CD8-positive, alpha-beta memory T cell (primary cell): ENCODE measurements around the gene CNTNAP5. TPM values are rescaled to one million over a fixed set of nuclear protein-coding genes. Genes with fewer than 3 reads are reported as not detected.
A peak's percentile ranks its signal among the peaks of the same experiment; 100 is the strongest.
"Not testable (repeated sequence)": the region's sequence is repeated elsewhere in the genome, so short reads cannot be mapped to it uniquely, and the experiment has no call there.

Experiments used
- CTCF ChIA-PET: fragments of 350-600 bp; sonication (Branson Sonifier 250); formaldehyde crosslinking; loops from one replicate; lab custom pipeline; 2021; ENCODE audit warnings: antibody characterized with exemption; lab: Charles Lee
- POLR2A ChIA-PET: fragments of 350-600 bp; sonication (Branson Sonifier 250); formaldehyde crosslinking; loops from one replicate; lab custom pipeline; 2021; ENCODE audit warnings: antibody characterized with exemption; lab: Charles Lee
- DNase-seq, 5 donors: peaks; one replicate each; pipeline versions ENCODE4 v3.0.0 to v3.0.0-alpha.2; 2020 to 2022; ENCODE audit warnings: mixed read lengths in 1 of 5
- H3K27ac ChIP-seq: one replicate; pipeline ENCODE4 v1.7.0; 2013; ENCODE audit warnings: low read depth, mild to moderate bottlenecking, low read length, moderate library complexity
- H3K27me3 ChIP-seq: 2 replicates; pipeline ENCODE4 v1.7.0; 2013; ENCODE audit warnings: low read length, mild to moderate bottlenecking; ENCODE audit not compliant: insufficient read depth, poor library complexity, severe bottlenecking
- H3K36me3 ChIP-seq: 2 replicates; pipeline ENCODE4 v1.7.0; 2013; ENCODE audit warnings: mild to moderate bottlenecking, low read length, moderate library complexity; ENCODE audit not compliant: insufficient read depth
- H3K4me1 ChIP-seq: 2 replicates; pipeline ENCODE4 v1.7.0; 2013; ENCODE audit warnings: mild to moderate bottlenecking, low read length, moderate library complexity; ENCODE audit not compliant: insufficient read depth
- H3K4me3 ChIP-seq: 2 replicates; pipeline ENCODE4 v1.7.0; 2013; ENCODE audit warnings: mild to moderate bottlenecking, low read length
- H3K9me3 ChIP-seq: 2 replicates; pipeline ENCODE4 v1.7.0; 2013; ENCODE audit warnings: mild to moderate bottlenecking, low read length
- H3K27ac Mint-ChIP-seq, 8 donors: one replicate each; pipeline ENCODE4 v1.8.0; 2020 to 2021; ENCODE audit warnings: mixed read lengths in 8 of 8, mild to moderate bottlenecking in 6 of 8, inconsistent platforms in 3 of 8, moderate library complexity in 3 of 8
- H3K27me3 Mint-ChIP-seq, 2 donors: one replicate each; pipeline ENCODE4 v1.8.0; 2020 to 2021; ENCODE audit warnings: mixed read lengths in 2 of 2, mild to moderate bottlenecking in 1 of 2, moderate library complexity in 1 of 2
- H3K36me3 Mint-ChIP-seq, 3 donors: one replicate each; pipeline ENCODE4 v1.8.0; 2020 to 2021; ENCODE audit warnings: mixed read lengths in 3 of 3, inconsistent platforms in 1 of 3, mild to moderate bottlenecking in 1 of 3
- H3K4me1 Mint-ChIP-seq, 3 donors: one replicate each; pipeline ENCODE4 v1.8.0; 2020 to 2021; ENCODE audit warnings: mixed read lengths in 3 of 3, inconsistent platforms in 1 of 3, mild to moderate bottlenecking in 1 of 3
- H3K4me3 Mint-ChIP-seq, 7 donors: one replicate each; pipeline ENCODE4 v1.8.0; 2020 to 2021; ENCODE audit warnings: mixed read lengths in 7 of 7, mild to moderate bottlenecking in 6 of 7, moderate library complexity in 4 of 7, inconsistent platforms in 2 of 7
- H3K9me3 Mint-ChIP-seq, 5 donors: one replicate each; pipeline ENCODE4 v1.8.0; 2020 to 2022; ENCODE audit warnings: mixed read lengths in 5 of 5, mild to moderate bottlenecking in 3 of 5, moderate library complexity in 2 of 5, inconsistent platforms in 1 of 5
- polyA plus RNA-seq: library from polyadenylated mRNA; unstranded; fragments of 300-500 nt; fragmentation: Illumina TruSeq; gene quantifications from one replicate; pipeline ENCODE4 v1.2.3, GENCODE V29; 2021
- total RNA-seq, 2 experiments: library from RNA; stranded (reverse); gene quantifications; one replicate each; pipeline ENCODE4 v1.2.3, GENCODE V29; 2021

The CNTNAP5 gene
- total and polyA plus RNA-seq, 3 experiments from 2014 or later = not detected

DNA sequence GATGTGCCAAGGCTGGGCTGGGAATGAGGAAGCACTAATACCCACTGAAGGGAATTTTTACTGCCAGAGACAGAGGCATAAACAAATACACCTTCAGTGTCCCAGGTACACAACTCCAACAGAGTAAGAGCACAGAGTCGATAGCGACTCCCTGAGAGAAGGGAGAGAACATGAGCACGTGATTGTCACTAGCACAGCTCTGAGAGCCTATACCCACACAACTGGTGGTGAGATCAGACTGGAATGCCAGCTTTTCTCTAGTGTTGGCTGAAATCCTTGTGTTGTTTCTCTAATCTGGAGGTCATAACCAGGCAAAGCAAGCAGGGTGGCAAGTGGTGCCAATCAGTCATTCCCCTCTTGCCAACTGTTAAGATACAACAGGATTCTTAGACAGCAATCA, 377.2 kb downstream of the CNTNAP5 start:
- no peak overlapping the region for H3K27ac ChIP-seq

DNA sequence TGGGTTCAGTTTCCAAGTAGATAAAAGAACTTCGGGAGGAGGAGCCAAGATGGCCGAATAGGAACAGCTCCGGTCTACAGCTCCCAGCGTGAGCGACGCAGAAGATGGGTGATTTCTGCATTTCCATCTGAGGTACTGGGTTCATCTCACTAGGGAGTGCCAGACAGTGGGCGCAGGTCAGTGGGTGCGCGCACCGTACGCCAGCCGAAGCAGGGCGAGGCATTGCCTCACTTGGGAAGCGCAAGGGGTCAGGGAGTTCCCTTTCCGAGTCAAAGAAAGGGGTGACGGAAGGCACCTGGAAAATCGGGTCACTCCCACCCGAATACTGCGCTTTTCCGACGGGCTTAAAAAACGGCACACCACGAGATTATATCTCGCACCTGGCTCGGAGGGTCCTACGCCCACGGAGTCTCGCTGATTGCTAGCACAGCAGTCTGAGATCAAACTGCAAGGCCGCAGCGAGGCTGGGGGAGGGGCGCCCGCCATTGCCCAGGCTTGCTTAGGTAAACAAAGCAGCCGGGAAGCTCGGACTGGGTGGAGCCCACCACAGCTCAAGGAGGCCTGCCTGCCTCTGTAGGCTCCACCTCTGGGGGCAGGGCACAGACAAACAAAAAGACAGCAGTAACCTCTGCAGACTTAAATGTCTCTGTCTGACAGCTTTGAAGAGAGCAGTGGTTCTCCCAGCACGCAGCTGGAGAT, 382.9 kb downstream of the CNTNAP5 start:
- POLR2A ChIA-PET, H3K36me3 ChIP-seq, H3K9me3 ChIP-seq, DNase-seq, H3K27ac Mint-ChIP-seq, H3K4me1 ChIP-seq, H3K36me3 Mint-ChIP-seq, H3K27ac ChIP-seq, CTCF ChIA-PET, H3K4me3 ChIP-seq, H3K4me3 Mint-ChIP-seq, H3K27me3 Mint-ChIP-seq, H3K4me1 Mint-ChIP-seq, H3K27me3 ChIP-seq: not testable (repeated sequence)
- H3K9me3 Mint-ChIP-seq = peaks cover 0 to 10% (median 9%) of the 10 kb centered on the region in 5 donors

More for the DNA sequence above, 377.2 kb downstream of the CNTNAP5 start:
- CTCF ChIA-PET = no interaction called here
- Histone ChIP-seq H3K4me1 (no peaks in the 10 kb centered on the region), H3K9me3 (no peaks in the 10 kb centered on the region), H3K36me3 (no peaks in the 10 kb centered on the region), H3K4me3 (no peak overlapping the region), H3K27me3 (no peaks in the 10 kb centered on the region)
- Mint-ChIP-seq H3K27ac (no peak overlapping the region), H3K27me3 (no peaks in the 10 kb centered on the region), H3K4me1 (no peaks in the 10 kb centered on the region), H3K36me3 (no peaks in the 10 kb centered on the region), H3K4me3 (no peak overlapping the region), H3K9me3 (peaks cover 3 to 20% (median 14%) of the 10 kb centered on the region in 5 donors)
- DNase-seq = no peak
- POLR2A ChIA-PET = no interaction called here

DNA sequence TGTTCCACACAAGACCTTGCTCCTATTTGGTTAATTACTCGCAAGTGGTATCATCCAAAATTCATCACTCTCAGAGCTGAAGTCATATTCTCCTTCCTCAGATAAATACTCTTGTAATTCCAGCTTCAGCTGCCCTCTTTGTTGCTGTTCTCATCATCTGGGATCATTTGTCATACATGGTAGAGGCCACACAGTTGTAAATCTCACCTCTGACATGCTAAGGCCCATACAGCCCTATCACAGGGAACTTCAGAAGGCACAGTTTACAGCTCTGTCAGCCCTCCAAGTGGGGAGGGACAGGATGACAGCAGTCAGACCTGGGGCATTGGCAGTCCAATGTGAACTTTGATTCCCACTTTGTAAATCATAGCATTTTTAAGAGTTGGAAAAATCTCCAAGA, 399.0 kb downstream of the CNTNAP5 start:
- POLR2A ChIA-PET = no interaction called here
- no peak overlapping the region for H3K4me3 Mint-ChIP-seq
- no peaks in the 10 kb centered on the region for H3K4me1 Mint-ChIP-seq
- CTCF ChIA-PET = no interaction called here
- H3K27ac Mint-ChIP-seq = peak overlapping the region in 1 of 8 donors; percentile 32
- peaks cover 12 to 29% (median 15%) of the 10 kb centered on the region in 5 donors for H3K9me3 Mint-ChIP-seq
- Histone ChIP-seq H3K27me3 (no peaks in the 10 kb centered on the region), H3K4me3 (no peak overlapping the region), H3K27ac (no peak overlapping the region), H3K9me3 (no peaks in the 10 kb centered on the region), H3K36me3 (no peaks in the 10 kb centered on the region), H3K4me1 (no peaks in the 10 kb centered on the region)
- H3K36me3 Mint-ChIP-seq = no peaks in the 10 kb centered on the region
- DNase-seq = no peak
- no peaks in the 10 kb centered on the region for H3K27me3 Mint-ChIP-seq

- Mint-ChIP-seq H3K4me3 (no peak overlapping the region), H3K9me3 (peaks cover 9 to 24% (median 13%) of the 10 kb centered on the region in 5 donors), H3K4me1 (no peaks in the 10 kb centered on the region), H3K27me3 (no peaks in the 10 kb centered on the region), H3K36me3 (no peaks in the 10 kb centered on the region), H3K27ac (no peak overlapping the region)
- Histone ChIP-seq H3K27ac (no peak overlapping the region), H3K4me3 (no peak overlapping the region), H3K4me1 (no peaks in the 10 kb centered on the region), H3K36me3 (no peaks in the 10 kb centered on the region), H3K27me3 (no peaks in the 10 kb centered on the region), H3K9me3 (no peaks in the 10 kb centered on the region)
- POLR2A ChIA-PET = no interaction called here
- CTCF ChIA-PET = interaction anchor here (1.2 kb wide), 1 partner anchor 138 kb away, joined by 3 read pairs; no protein-coding TSS in a partner anchor
- no peak for DNase-seq
These were observed 401.0 kb downstream of the CNTNAP5 start for GRCh38 chr2:124426122-124426521.

- no peaks in the 10 kb centered on the region for H3K27me3 Mint-ChIP-seq
- ChIA-PET CTCF (no interaction called here), POLR2A (no interaction called here)
- no peaks in the 10 kb centered on the region for H3K36me3 Mint-ChIP-seq
- Histone ChIP-seq H3K4me3 (no peak overlapping the region), H3K9me3 (no peaks in the 10 kb centered on the region), H3K27me3 (no peaks in the 10 kb centered on the region), H3K27ac (no peak overlapping the region), H3K4me1 (no peaks in the 10 kb centered on the region), H3K36me3 (no peaks in the 10 kb centered on the region)
- DNase-seq = no peak
- peaks cover 9 to 24% (median 13%) of the 10 kb centered on the region in 5 donors for H3K9me3 Mint-ChIP-seq
- H3K4me1 Mint-ChIP-seq = no peaks in the 10 kb centered on the region
- no peak overlapping the region for H3K27ac Mint-ChIP-seq
- H3K4me3 Mint-ChIP-seq = no peak overlapping the region
These were observed 401.5 kb downstream of the CNTNAP5 start for GRCh38 chr2:124426625-124427024.

DNA sequence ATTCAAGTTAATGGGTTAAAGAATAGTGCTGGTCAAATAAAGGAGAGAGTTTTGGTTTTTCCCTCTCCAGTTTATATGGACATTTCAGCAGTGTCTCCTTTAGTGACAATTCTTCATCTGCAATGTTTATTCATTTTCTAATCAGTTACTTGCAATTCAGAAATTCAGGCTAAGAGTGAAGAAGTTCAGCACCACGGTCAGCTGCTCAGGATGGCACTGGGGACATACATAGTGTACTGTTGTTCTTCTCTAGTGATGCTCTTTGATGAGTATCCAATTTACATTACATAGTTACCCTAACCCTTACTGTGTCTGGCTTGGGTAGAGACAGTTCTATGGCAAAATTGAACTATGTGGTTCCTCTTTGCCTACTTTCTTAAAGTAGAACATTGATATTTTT, 412.7 kb downstream of the CNTNAP5 start:
- H3K9me3 Mint-ChIP-seq = peaks cover 0 to 33% (median 4%) of the 10 kb centered on the region in 5 donors
- H3K4me3 ChIP-seq = no peak overlapping the region
- POLR2A ChIA-PET = no interaction called here
- no peaks in the 10 kb centered on the region for H3K4me1 Mint-ChIP-seq
- H3K9me3 ChIP-seq = no peaks in the 10 kb centered on the region
- no peaks in the 10 kb centered on the region for H3K36me3 ChIP-seq
- H3K27ac Mint-ChIP-seq = no peak overlapping the region
- peaks cover 0 to 1% of the 10 kb centered on the region in 2 donors for H3K27me3 Mint-ChIP-seq
- CTCF ChIA-PET = no interaction called here
- H3K4me1 ChIP-seq = no peaks in the 10 kb centered on the region
- no peak for DNase-seq
- H3K36me3 Mint-ChIP-seq = no peaks in the 10 kb centered on the region
- no peaks in the 10 kb centered on the region for H3K27me3 ChIP-seq
- no peak overlapping the region for H3K4me3 Mint-ChIP-seq
- no peak overlapping the region for H3K27ac ChIP-seq

DNA sequence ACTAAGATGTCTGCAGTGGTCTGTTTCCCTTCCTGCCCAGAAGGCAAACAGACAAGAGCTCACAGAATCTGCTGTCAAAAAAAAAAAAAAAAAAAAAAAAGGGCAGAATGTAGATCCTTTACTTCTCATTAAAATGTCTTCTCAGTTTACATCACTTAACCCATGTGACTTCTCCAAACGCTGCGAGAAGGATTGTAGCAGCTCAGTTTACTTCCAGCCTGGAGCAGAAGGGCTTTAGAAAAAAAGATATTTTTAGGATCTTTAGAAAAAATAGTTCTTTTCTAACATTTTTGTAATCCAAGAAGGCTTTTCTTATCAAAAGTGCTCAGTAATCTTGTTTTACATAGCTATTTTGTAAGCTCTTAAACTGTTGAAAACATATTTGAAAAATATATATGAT, 425.4 kb downstream of the CNTNAP5 start:
- Histone ChIP-seq H3K27ac (no peak overlapping the region), H3K36me3 (no peaks in the 10 kb centered on the region), H3K4me3 (no peak overlapping the region), H3K4me1 (no peaks in the 10 kb centered on the region), H3K27me3 (no peaks in the 10 kb centered on the region), H3K9me3 (no peaks in the 10 kb centered on the region)
- peaks cover 8 to 24% (median 17%) of the 10 kb centered on the region in 5 donors for H3K9me3 Mint-ChIP-seq
- H3K27me3 Mint-ChIP-seq = no peaks in the 10 kb centered on the region
- CTCF ChIA-PET = no interaction called here
- no peak for DNase-seq
- no peaks in the 10 kb centered on the region for H3K36me3 Mint-ChIP-seq
- H3K27ac Mint-ChIP-seq = no peak overlapping the region
- no peak overlapping the region for H3K4me3 Mint-ChIP-seq
- no peaks in the 10 kb centered on the region for H3K4me1 Mint-ChIP-seq
- POLR2A ChIA-PET = no interaction called here

GRCh38 chr2:124476291-124476690, 451.2 kb downstream of the CNTNAP5 start:
- Histone ChIP-seq H3K27me3 (no peaks in the 10 kb centered on the region), H3K36me3 (no peaks in the 10 kb centered on the region), H3K27ac (no peak overlapping the region), H3K4me1 (no peaks in the 10 kb centered on the region), H3K9me3 (no peaks in the 10 kb centered on the region), H3K4me3 (no peak overlapping the region)
- Mint-ChIP-seq H3K4me1 (no peaks in the 10 kb centered on the region), H3K27ac (no peak overlapping the region), H3K27me3 (no peaks in the 10 kb centered on the region), H3K4me3 (no peak overlapping the region), H3K9me3 (peaks cover 0 to 10% (median 4%) of the 10 kb centered on the region in 5 donors), H3K36me3 (no peaks in the 10 kb centered on the region)
- ChIA-PET POLR2A (no interaction called here), CTCF (no interaction called here)
- no peak for DNase-seq
